Measurements from ENCODE around the gene WDR93.

GRCh38 chr15:89790661-89791060, 100.0 kb downstream of the WDR93 start:
- TF ChIP-seq EZH2 (IDR thresholded peaks at IDR 0.05) (no peak), POLR2AphosphoS5 (IDR thresholded peaks at IDR 0.05; ENCODE audit: borderline replicate concordance, low read depth, low read length) (no peak), FOXP2 (optimal IDR thresholded peaks at IDR 0.05; ENCODE audit: control extremely low read depth, extremely low read length, insufficient read depth) (no peak)
